ENCODE measurements around the gene MTCL1. TPM values are rescaled to one million over a fixed set of nuclear protein-coding genes. Genes with fewer than 3 reads are reported as not detected.

Gene MTCL1
- total RNA-seq, 1 donor from 2014 or later, result 10.0 TPM

GRCh38 chr18:8659609-8660242 lies 45.6 kb upstream of the MTCL1 start:
- Histone ChIP-seq H3K4me3 (ENCODE audit: low read depth, low read length) (no peak overlapping the region), H3K27me3 (ENCODE audit: control insufficient read depth, insufficient read depth, low read length) (no peaks in the 10 kb centered on the region), H3K36me3 (ENCODE audit: control insufficient read depth, insufficient read depth, low read length) (no peaks in the 10 kb centered on the region)
- no peak for FAIRE-seq
- TF ChIP-seq, protein P1, sequence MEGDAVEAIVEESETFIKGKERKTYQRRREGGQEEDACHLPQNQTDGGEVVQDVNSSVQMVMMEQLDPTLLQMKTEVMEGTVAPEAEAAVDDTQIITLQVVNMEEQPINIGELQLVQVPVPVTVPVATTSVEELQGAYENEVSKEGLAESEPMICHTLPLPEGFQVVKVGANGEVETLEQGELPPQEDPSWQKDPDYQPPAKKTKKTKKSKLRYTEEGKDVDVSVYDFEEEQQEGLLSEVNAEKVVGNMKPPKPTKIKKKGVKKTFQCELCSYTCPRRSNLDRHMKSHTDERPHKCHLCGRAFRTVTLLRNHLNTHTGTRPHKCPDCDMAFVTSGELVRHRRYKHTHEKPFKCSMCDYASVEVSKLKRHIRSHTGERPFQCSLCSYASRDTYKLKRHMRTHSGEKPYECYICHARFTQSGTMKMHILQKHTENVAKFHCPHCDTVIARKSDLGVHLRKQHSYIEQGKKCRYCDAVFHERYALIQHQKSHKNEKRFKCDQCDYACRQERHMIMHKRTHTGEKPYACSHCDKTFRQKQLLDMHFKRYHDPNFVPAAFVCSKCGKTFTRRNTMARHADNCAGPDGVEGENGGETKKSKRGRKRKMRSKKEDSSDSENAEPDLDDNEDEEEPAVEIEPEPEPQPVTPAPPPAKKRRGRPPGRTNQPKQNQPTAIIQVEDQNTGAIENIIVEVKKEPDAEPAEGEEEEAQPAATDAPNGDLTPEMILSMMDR (IDR thresholded peaks at IDR 0.05; ENCODE audit: insufficient read depth, low read length, severe bottlenecking), result no peak
- no peak for DNase-seq (ENCODE audit: low read depth)

- DNase-seq (ENCODE audit: low read depth) (no peak), FAIRE-seq (no peak)
- no peak overlapping the region for H3K4me3 ChIP-seq (ENCODE audit: low read depth, low read length)
- TF ChIP-seq, protein P1 (IDR thresholded peaks at IDR 0.05; ENCODE audit: insufficient read depth, low read length, severe bottlenecking), result no peak
- no peaks in the 10 kb centered on the region for H3K27me3 ChIP-seq (ENCODE audit: control insufficient read depth, insufficient read depth, low read length)
- no peaks in the 10 kb centered on the region for H3K36me3 ChIP-seq (ENCODE audit: control insufficient read depth, insufficient read depth, low read length)
Measured at GRCh38 chr18:8660316-8660715, 45.0 kb upstream of the MTCL1 start.

DNA sequence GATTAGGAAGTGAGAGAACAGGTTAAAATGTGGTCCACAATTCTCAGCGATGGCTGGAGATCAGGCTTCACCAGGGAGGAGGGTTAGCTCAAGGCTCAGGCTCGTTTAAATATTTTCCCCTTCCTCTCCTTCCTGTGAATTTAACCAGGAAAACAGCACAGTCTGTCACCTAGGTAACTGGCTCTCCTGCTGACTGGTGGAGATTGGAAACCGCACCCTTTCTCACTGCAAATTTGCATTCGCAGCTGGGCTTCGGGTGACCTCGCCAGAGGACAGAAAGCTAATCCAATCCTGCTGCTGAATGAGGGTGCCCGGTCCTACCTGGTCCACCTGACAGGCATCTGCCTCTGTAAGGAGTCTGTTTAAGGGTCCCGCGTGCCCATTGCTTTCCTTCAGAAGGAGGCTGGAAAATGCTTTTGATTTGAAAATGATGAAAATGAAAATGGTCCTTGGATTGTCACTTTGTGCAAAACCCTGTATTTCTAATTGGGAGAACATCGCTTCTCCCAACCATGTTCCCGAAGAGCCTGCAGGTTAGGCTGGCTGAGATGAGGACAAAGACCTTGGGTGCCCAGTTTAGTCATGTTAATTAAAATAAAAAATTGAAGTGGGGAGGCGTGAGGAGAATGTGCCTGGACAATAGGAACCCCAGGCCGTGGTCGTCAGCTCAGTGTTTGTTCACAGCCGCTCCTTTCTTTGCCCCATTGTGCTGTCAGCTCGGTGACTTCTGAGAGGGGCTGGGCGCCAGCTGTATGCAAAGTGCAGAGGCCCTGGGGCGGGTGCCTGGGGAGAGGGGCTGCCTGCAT lies 43.4 kb upstream of the MTCL1 start:
- H3K4me3 ChIP-seq (ENCODE audit: low read depth, low read length), result no peak overlapping the region
- FAIRE-seq (no peak), DNase-seq (ENCODE audit: low read depth) (peak; percentile 52)
- TF ChIP-seq, protein P1 (IDR thresholded peaks at IDR 0.05; ENCODE audit: insufficient read depth, low read length, severe bottlenecking), result no peak
- no peaks in the 10 kb centered on the region for H3K27me3 ChIP-seq (ENCODE audit: control insufficient read depth, insufficient read depth, low read length)
- no peaks in the 10 kb centered on the region for H3K36me3 ChIP-seq (ENCODE audit: control insufficient read depth, insufficient read depth, low read length)

DNA sequence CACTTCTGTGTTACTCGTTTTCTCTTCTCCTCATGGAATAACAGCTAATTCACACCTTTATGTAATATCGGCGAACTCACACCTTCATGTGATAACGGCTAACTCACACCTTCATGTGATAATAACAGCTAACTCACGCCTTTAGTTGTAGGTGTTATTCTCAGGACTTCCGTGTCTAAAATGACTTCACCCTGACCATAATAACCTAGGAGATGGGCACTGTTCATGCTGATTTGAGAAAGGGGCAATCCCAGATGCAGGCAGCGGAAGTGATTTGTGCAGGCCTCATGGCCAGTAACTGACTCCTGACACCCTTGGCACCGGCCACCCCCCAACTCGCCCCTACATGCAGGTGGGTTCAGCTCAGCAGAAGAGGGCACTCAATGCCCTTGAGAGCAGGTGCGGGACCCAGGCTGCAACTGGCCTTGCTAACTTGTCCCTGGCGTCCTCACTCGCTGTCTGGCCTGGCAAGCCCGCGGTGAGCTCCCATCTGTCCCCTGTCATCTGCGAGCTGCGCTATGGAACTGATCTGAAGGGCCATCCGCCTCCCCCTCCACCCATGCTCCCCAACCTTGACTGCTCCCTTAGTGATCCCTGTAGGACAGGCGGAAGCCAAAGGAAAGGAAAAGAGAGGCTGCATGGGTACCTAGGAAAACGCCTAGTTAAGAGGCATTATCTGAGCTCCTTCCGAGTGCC lies 42.6 kb upstream of the MTCL1 start:
- no peaks in the 10 kb centered on the region for H3K36me3 ChIP-seq (ENCODE audit: control insufficient read depth, insufficient read depth, low read length)
- no peaks in the 10 kb centered on the region for H3K27me3 ChIP-seq (ENCODE audit: control insufficient read depth, insufficient read depth, low read length)
- H3K4me3 ChIP-seq (ENCODE audit: low read depth, low read length), result no peak overlapping the region
- no peak for FAIRE-seq
- TF ChIP-seq, protein P1 (IDR thresholded peaks at IDR 0.05; ENCODE audit: insufficient read depth, low read length, severe bottlenecking), result no peak
- no peak for DNase-seq (ENCODE audit: low read depth)

DNA sequence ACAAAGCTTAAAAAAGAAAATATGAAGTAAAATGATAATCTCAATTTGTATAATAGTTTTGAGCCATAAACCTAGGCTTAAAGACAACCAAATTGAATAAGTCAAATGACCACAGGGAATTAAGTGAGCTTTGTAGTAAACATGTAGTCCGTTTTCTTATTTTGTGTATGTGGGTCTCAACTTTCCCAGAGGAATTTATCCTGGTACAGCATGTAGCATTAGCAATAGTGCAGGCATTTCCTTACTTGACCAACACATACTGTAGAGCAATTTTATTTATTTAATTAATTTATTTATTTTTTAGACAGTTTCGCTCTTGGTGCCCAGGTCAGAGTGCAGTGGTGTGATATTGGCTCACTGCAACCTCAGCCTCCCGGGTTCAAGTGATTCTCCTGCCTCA lies 37.5 kb upstream of the MTCL1 start:
- no peak for FAIRE-seq
- TF ChIP-seq, protein P1 (IDR thresholded peaks at IDR 0.05; ENCODE audit: insufficient read depth, low read length, severe bottlenecking), result no peak
- no peaks in the 10 kb centered on the region for H3K27me3 ChIP-seq (ENCODE audit: control insufficient read depth, insufficient read depth, low read length)
- H3K4me3 ChIP-seq (ENCODE audit: low read depth, low read length), result no peak overlapping the region
- peak; percentile 26 for DNase-seq (ENCODE audit: low read depth)
- no peaks in the 10 kb centered on the region for H3K36me3 ChIP-seq (ENCODE audit: control insufficient read depth, insufficient read depth, low read length)

Measured in bronchial epithelial cell (primary cell).